Measurements from ENCODE around the gene SCRN1.

The SCRN1 gene, protein sequence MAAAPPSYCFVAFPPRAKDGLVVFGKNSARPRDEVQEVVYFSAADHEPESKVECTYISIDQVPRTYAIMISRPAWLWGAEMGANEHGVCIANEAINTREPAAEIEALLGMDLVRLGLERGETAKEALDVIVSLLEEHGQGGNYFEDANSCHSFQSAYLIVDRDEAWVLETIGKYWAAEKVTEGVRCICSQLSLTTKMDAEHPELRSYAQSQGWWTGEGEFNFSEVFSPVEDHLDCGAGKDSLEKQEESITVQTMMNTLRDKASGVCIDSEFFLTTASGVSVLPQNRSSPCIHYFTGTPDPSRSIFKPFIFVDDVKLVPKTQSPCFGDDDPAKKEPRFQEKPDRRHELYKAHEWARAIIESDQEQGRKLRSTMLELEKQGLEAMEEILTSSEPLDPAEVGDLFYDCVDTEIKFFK

DNA sequence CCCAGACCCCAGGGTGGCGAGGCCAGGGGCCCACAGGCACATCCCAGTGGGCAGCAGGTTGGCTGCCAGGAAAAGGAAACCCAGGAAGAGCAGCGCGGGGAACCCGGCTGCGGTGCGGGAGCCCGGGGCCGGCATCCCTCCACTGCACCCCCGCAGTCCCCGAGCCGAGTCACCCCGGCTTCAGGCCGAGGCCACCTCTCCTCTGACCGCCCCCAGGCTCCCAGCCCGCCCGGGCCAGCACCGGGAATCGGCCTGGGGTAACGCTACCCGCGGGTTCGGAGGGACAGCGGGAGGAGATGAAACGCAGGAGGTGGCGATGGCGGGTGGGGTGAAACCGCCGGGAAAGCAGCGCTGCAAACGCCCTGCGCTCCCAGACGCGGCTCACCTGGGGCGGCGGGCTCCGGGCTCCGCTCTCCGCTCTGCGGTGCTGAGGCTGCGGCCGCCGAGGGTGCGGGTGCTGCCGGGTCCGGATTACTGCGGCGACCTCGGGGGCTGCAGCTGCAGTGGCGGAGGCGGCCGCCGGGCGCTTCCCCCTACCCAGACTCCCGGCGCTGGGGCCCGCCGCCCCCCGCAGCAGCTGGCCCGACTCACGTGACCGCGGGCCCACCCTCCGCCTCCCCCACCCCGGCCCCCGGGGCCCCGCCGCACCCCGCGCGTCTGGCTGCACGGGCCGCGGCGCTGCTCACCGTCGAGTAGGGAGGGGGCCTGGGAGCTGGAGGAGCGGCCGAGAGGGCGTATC lies at the start of gene SCRN1:
Gene SCRN1 (minus strand): TSS at position 545 of the 739 bp plus-strand sequence. CDS start 20,734 bp downstream, outside the sequence.
- peak; percentile 88 for DNase-seq (ENCODE audit: low spot score)

DNA sequence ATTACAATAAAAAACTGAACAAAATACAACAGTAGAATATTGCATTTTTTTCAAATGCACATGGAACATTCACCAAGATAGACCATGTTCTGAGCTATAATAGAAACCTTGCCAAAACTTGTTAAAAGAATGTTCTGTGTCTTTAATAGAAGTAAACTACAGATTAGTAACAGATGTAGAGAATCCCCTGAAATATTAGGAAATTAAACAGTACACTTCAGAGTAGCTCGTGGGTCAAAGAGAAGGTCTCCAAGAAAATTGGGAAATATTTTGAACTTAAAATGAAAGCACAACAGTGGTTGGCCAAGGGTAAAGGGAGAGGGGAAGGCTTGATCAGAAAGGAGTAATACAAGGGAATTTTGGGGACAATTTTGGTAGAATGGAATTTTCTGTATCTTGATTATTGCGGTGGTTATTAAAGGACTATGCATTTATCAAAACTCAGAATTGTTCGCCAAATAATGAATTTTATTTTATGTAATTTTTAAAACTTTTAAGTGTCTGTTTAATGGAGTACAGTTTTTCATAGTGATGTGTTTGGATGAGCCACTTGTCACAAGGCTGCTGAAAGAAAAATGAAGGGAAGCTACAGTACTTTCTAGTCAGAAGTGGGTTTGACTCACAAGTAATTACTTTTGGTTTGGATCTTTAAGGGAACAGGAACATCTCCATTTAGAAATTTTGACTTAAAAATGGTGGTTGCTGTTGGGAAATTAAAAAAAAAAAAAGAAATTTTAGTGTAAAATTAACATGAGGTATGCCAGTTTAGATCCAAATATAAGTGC lies 48.8 kb upstream of the SCRN1 start:
- peak; percentile 54 for DNase-seq (ENCODE audit: low spot score)

DNA sequence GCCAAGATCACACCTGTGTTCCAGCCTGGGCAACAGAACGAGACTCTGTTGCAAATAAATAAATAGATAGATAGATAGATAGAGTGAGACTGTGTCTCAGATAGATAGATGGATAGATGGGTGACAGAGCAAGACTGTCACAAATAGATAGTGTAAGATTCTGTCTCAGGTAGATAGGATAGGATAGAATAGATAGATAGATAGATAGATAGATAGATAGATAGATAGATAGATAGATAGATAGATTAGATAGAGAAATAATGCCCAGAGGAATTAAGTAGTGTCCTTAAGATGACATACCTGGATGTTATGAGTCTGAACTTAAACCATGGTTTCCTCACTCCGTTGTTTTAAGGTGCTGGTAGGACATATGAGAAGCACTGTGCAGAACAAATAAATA lies 46.6 kb upstream of the SCRN1 start:
- no peak for DNase-seq (ENCODE audit: low spot score)

DNA sequence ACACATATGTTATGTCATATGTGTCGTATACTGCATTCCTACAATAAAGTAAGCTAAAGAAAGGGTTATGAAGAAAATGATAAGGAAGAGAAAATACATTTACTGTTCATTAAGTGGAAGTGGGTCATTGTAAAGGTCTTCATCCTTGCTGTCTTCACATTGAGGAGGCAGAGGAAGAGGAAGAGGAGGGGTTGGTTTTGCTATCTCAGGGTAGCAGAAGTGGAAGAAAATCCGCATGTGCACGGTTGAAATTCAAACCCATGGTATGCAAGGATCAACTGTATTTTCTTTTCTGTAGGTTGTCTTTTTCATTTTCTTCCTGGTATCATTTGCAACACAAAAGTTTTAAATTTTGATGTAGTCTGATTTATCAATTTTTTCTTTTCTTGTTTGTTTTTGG lies 44.9 kb upstream of the SCRN1 start:
- no peak for DNase-seq (ENCODE audit: low spot score)

DNA sequence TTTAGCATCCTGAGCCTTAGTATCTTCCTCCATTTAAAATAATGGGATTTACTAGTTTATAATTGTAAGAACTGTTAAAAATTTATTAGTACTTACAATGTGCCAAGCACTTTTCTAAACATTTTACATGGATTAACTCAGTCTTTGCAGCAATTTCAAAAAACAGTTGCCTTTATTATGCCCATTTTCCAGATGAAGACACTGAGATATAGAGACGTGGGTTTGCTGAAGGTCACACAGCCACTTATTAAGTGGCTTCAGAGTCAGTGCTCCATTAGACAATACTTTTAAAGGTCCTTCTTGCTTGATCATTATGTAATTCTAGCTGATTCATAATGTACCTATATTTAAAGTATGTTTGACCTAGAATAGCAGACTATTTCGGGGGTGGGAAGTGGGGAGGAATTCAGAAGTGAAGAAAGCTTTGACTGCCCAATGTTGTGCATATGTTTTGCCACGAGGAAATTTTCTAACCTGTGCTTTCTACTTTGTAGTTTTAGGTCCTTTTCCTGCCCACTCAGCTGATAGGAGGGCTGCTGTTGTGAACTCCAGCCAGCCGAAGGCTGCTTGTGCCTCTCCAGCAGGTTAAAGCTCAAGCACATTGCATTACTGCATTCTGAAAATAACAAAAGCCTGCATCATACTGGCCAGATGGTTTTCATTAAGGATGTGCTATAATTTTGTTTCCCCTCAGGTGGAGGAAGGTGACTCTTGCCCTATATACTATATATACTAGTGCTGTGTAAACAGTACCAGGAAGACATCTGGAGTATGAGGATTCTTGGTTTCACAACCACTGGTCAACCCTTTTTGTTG lies 42.9 kb upstream of the SCRN1 start:
- DNase-seq (ENCODE audit: low spot score), result peak; percentile 28

DNA sequence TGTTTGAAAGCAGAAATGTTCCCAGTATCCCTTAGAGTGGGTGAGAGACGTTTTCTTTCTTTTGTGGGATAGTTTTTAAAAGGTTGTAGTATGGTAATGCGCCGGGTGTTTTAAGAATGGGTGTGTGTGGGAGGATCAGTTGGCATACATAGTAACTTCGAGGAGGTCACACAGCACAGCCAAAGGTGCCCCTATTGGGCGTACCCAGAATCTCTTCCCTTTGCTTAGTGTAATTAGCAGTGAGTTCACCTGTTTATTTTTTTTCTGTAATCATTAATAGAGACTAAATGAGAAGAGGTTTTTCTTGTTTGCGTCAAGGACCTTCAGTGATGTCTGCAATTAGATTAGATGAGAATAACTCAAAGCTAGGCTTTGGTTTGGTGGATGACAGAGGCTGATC lies 40.1 kb upstream of the SCRN1 start:
- no peak for DNase-seq (ENCODE audit: low spot score)

DNA sequence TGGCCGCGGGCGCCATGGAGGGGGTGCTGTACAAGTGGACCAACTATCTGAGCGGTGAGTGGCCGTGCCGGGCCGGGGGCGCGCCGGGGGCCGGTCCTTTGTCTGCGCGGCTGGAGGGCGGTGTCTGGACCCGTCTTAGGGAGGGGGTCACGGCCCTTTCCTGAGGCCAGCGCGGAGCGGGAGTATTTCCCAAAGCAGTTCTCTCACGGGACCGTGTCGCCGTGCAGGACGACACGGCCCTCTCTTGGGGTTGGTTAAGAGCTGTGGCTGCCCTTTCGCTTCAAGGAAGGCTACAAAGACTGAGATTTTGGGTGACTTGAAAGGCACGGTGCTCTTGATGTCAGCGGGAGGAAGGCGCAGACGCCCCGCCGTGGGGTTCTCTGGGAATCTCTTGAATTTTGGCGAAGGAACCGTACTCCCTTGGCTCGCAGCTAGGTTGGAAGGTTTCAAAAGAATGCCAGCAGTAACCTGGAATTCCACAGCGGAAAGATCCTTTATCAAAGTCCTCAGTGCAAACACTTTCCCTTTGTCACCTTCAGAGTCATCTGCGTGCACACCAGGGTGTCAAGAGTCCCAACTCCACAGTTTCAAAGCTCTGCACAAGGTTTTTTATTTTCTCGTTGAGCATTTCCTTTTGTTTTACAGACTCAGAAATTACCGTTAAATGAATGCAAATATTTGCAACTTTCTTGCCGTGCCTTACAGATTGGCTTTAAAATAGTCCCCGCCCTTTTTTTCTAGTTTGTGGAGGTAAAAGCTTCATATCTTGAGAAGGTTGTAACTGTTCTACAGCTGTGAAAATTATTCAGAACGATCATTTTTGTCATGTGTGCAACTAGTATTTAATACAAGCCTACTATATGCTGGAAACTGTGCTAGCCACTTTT lies 39.4 kb upstream of the SCRN1 start:
- DNase-seq (ENCODE audit: low spot score), result peak; percentile 39

DNA sequence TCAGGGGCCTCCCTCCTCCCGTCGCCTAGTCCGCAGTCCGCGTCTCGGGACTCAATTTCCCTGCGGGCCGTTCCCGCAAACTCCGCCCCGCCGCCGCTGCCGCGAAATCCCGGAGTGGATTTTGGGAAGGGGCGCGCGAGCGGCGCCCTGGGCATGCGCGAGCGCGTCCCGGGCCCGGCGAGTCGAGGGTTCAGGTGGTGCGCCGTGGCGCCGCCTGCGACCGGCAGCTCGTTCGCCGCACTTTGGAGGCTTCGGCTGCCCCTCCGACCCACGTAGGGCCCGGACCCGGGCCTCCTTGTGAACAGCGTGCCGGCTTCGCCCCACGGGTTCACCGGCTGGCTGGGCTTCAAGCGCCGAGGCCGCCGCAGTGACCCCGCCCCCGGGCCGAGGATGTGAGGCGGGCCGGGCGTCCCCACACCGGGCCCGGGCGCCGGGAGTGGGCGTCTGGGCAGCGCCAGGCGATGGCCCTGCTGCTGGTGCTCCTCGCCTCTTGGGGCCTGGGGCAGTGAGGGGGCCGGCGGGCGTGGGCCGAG lies 38.7 kb upstream of the SCRN1 start, which contains the start of gene PLEKHA8:
Gene PLEKHA8 (plus strand): TSS at position 197 of the 533 bp plus-strand sequence. CDS start 351 bp downstream, outside the sequence.
- peak; percentile 96 for DNase-seq (ENCODE audit: low spot score)

DNA sequence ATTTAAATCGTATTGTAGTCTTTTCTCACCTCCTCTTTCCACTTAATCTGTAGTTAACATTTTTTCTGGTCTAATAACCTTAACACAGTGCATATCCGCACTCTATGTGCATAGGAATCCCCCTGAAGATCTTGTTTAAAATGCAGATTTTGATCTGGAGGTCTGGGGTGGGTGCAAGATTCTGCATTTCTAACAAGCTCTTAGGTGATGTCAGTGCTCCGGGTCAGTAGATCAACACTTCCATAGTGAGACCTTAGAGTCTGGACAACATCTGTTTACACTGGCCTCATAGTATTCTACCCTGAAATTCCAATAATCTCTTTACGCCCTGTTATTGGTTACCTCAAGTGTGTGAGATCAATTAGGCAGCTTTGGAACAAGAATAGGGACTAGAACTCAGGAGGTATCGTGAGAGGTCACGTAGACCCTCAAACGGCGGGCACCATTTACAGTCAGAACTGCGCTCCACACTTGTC lies 38.2 kb upstream of the SCRN1 start:
- DNase-seq (ENCODE audit: low spot score), result peak; percentile 8

DNA sequence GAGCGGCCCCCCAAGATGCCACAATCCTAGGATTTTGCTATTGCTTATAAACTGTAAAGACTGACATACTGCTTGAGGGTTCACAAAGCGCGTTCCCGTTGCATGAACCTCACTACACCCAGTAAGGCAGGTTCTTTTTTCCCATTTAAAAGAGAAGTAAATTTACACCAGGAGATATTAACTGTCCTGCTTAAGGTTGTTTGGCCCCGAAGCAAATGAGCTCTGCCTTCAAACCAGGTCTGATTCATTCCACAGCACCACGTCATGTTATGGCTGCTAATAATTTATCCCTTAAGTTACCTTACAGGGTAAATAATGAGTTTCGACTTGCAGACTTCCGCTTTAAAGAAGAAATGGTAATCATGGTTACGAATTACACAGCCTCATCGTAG lies 37.5 kb upstream of the SCRN1 start:
- DNase-seq (ENCODE audit: low spot score), result peak; percentile 13

DNA sequence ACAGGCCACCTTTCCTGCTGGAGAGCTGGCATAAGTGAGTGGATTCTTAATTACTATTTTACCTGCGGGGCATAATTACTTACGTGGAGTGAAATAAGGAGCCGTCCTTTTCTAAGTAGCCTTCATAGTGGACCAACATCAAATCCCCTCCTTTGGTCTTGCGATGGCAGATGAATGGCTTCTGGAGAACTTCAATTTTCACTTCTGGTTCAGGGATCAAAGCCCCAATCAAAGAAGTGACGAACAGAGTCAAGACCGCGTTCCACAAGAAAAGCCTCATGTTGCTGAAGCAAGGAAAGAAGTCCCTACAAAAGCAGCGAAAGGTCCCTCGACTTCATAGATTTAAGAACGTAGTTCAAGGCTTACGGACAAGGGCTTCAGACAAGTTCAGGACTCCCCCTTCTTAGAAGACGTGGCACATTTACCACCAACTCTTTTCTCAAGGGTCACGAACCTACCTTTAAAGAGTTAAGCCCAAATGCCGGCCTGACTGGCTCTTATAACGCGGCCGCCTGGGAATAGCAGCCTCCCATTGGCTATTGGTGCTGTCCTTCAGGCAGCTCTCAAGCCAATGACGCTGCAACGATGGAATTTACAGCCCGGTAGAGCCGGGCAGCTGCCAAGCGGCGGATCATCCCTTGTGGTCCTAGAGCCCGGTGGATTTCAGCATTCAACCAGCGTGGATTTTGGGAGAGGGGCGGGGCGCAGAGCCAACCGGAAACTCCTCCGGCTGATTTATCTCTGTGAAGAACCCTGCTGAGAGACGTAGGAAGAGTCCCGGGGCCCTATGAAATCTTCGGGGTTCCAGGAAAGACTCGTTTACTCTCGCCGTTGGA lies 36.8 kb upstream of the SCRN1 start, which contains the start of gene FKBP14:
Gene FKBP14 (minus strand): TSS at position 474 of the 836 bp plus-strand sequence. CDS start 194 bp downstream, at position 280.
- peak; percentile 97 for DNase-seq (ENCODE audit: low spot score)

DNA sequence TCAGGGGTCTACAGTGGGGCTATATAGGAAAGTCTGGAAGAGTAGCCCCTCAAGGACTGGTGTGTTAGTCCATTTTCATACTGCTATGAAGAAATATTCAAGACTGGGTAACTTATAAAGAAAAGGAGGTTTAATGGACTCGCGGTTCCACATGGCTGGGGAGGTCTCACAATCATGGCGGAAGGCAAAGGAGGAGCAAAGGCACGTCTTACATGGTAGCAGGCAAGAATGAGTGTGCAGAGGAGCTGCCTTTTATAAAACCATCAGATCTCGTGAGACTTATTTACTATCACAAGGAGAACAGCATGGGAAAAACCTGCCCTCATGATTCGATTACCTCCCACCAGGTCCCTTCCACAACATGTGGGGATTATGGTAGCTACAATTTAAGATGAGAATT lies 33.9 kb upstream of the SCRN1 start:
- DNase-seq (ENCODE audit: low spot score), result no peak

DNA sequence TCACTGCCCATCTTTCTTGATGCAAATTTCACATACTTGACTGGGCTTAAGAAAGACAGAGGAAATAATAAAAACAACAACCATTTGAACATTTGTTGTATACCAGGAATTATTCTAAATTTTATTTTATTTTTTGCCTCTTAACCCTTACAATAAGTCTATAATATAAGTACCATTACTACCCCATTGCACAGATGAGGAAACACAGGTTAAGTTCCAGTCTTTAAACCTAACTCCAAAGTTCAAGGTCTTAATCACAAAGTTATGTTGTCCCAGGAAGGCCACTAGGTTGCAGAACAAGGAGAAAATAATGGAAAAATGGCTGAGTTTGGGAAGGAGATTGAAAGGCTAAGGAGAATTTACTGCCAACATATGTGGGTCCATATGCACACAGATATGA lies 33.4 kb upstream of the SCRN1 start:
- no peak for DNase-seq (ENCODE audit: low spot score)

DNA sequence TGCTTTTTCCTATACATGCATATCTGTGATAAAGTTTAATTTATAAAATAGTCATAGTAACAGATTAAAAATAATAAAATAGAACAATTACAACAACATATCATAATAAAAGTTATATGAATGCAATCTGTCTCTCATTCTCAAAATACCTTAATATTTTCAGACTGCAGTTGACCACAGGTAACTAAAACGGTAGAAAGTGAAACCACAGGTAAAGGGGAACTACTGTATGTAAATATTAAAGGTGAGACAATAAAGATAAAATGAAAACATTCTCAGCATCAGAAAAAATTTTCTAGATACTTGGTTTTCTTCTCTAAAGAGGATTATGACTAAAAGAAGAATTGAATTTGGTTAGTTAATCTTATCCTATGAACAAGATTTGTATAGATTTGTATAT lies 30.9 kb upstream of the SCRN1 start:
- DNase-seq (ENCODE audit: low spot score), result no peak

DNA sequence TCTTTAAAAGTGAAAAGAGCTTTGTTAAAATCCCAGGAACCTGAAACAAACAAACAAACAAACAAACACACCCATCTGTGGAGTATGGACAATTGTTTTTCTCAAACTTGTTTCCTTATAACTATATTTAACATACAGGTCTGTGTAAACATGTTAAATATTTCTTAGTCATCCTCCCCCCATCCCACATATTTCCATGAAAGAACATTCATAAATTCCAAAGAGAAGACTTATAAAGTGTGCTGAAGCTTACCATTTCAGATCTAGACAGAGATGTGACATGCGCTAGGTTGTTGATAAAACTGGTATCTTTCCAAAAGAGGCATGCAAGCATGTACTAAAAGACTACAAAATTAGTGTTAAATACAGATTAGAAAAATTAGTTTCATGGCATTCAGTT lies 30.4 kb upstream of the SCRN1 start:
- no peak for DNase-seq (ENCODE audit: low spot score)

DNA sequence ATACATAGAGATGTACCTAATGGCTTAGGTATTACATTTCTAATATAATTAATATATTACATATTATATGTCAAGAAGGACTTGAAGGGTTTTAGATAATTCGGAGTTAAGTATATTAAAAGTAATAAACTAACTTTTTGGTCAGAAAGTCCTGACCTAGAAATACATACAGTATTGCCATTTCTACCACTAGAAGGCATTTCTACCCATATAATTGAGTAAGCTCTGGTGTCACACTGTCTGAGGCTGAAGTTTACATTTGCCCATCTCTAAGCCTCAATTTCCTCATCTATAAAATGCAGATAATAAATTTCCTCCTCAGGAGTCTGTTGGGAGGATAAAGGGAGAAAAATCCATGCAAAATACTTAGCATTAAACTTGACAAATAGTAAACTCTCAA lies 29.8 kb upstream of the SCRN1 start:
- DNase-seq (ENCODE audit: low spot score), result no peak

DNA sequence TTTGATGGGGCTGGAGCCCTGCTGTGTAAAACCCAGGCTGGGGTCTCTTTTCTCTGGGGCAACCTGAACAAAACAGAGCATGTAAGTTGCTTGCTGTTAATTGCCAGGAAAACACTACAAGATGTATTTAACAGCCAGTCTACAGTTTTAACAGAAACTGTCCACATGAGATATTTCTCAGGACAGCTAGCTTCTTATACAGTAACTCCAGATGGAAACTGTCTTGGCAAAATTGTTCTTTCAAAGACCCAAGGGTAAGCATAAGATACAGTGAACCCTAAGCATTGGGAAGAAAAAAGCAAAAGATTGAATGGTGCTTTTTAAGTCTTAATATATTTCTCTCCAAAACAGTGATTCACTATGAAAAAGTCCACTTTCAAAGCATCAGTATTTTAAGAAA lies 28.9 kb upstream of the SCRN1 start:
- DNase-seq (ENCODE audit: low spot score), result no peak

DNA sequence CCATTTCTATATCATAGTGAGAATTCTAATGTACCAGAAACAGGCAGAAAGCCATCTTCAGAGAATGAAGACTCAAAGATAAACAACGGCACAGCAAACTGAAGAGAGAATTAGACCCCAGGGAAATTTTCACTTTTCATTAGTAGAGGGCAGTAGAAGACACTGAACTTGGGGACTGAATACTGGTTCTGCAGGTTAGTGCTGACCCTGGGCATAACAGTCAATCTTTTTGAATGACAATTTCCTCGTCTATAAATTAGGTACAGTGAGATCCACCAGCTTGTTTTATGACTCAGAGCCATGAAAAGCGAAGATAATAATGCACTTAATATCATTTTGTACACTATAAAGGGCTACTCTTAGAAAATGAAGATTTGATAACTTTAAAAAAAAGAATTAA lies 23.2 kb upstream of the SCRN1 start:
- no peak for DNase-seq (ENCODE audit: low spot score)

DNA sequence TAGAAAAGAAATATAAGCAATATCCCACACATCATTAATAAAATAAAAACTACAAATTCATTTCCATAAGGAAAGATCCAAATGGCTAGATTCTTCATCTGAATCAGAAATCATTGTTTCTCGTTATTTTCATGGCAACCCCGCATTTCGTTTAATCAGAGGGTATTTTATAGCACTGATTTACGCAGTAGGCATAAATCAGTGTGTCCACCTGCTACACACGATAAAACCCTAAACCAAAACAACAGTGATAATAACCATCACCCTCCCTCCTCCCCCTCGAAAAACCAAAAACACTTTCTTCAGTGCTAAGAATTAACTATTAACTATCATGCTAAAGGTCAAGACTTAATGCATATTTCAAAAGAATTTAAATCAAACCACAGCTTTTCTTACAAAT lies 20.4 kb upstream of the SCRN1 start:
- no peak for DNase-seq (ENCODE audit: low spot score)

Data from AG20443 (cell line).